KMS-11 (cell line): Measurements from ENCODE around the gene CAMTA2.
A peak's percentile ranks its signal among the peaks of the same experiment; 100 is the strongest.

Source experiments
- H2AFZ ChIP-seq: fragments of 200-600 bp; sonication (generic); 2 replicates; pipeline ENCODE4 v1.6.1; 2016; ENCODE audit warnings: antibody characterized with exemption, mixed run types, low read depth
- H3K27ac ChIP-seq: fragments of 200-600 bp; sonication (generic); 2 replicates; pipeline ENCODE4 v1.6.1; 2016; ENCODE audit warnings: mild to moderate bottlenecking, mixed run types
- H3K27me3 ChIP-seq: fragments of 200-600 bp; sonication (generic); 2 replicates; pipeline ENCODE4 v1.6.1; 2017; ENCODE audit warnings: mild to moderate bottlenecking, low read depth, mixed run types, moderate library complexity; ENCODE audit not compliant: insufficient read depth
- H3K36me3 ChIP-seq: fragments of 200-600 bp; sonication (generic); 2 replicates; pipeline ENCODE4 v1.6.1; 2017; ENCODE audit warnings: mild to moderate bottlenecking, mixed run types; ENCODE audit not compliant: insufficient read depth
- H3K4me1 ChIP-seq: fragments of 200-600 bp; sonication (generic); 2 replicates; pipeline ENCODE4 v1.6.1; 2016; ENCODE audit warnings: mild to moderate bottlenecking, low read depth, mixed run types; ENCODE audit not compliant: poor library complexity, severe bottlenecking
- H3K4me2 ChIP-seq: fragments of 200-600 bp; sonication (generic); 2 replicates; pipeline ENCODE4 v1.7.0; 2016; ENCODE audit warnings: mild to moderate bottlenecking, mixed run types
- H3K4me3 ChIP-seq: fragments of 200-600 bp; sonication (generic); IDR thresholded peaks from 2 replicates; pipeline ENCODE4 v1.6.1; 2017; ENCODE audit warnings: low read depth, low read length, mixed read lengths; ENCODE audit not compliant: insufficient read depth
- H3K79me2 ChIP-seq: fragments of 200-600 bp; sonication (generic); 2 replicates; pipeline ENCODE4 v1.6.1; 2016; ENCODE audit warnings: low read depth, mixed run types; ENCODE audit not compliant: insufficient read depth
- H3K9ac ChIP-seq: fragments of 200-600 bp; sonication (generic); 2 replicates; pipeline ENCODE4 v1.6.1; 2016; ENCODE audit warnings: mild to moderate bottlenecking, mixed run types
- H4K20me1 ChIP-seq: fragments of 200-600 bp; sonication (generic); 2 replicates; pipeline ENCODE4 v1.6.1; 2016; ENCODE audit warnings: mild to moderate bottlenecking, mixed run types; ENCODE audit not compliant: insufficient read depth
- TF ChIP-seq, protein P1 (sequence below): fragments of 200-600 bp; sonication (generic); conservative IDR thresholded peaks from 2 replicates; pipeline ENCODE4 v1.6.1; 2017; ENCODE audit warnings: low read depth, mild to moderate bottlenecking, antibody characterized with exemption, low read length, moderate library complexity, mixed read lengths

Gene CAMTA2

DNA sequence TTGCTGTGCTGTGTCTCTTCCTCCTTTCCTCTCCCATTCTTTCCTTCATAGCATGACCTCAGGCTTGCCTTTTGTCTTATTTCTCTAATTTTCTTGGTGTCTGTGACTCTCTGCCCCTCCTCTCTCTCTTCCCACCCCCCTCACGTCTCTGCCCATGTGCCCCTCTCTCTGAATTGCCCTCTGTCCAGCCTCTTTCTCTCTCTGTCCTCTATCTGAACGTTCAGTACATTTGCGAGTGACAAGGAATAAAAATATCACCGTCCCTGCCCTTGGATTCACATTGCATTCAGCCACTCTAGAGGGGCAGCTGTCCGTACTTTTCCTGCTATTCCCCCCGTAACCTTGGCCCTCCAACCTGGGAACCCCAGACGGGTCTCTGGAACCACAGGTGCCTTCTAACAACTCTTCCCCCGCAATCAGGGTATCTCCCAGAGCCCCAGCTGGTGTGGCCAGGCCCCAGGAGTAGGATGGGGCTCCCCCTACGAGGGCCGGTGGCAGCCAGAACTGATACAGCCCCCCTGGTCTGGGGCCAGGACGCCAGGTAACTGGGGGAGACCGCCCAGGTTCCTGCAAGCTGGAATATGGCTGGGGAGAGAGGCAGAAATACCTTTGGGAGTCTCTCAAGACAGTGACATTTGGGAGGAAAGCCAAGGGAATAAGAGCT, 12.1 kb upstream of the CAMTA2 start:
- H3K4me1 ChIP-seq, result no peaks in the 10 kb centered on the region
- H4K20me1 ChIP-seq, result no peaks in the 10 kb centered on the region
- H3K27ac ChIP-seq, result no peak overlapping the region
- no peaks in the 10 kb centered on the region for H3K36me3 ChIP-seq
- no peak overlapping the region for H2AFZ ChIP-seq
- H3K79me2 ChIP-seq, result no peaks in the 10 kb centered on the region
- H3K9ac ChIP-seq, result no peak overlapping the region
- no peak overlapping the region for H3K4me3 ChIP-seq
- H3K27me3 ChIP-seq, result no peaks in the 10 kb centered on the region
- TF ChIP-seq, protein P1, sequence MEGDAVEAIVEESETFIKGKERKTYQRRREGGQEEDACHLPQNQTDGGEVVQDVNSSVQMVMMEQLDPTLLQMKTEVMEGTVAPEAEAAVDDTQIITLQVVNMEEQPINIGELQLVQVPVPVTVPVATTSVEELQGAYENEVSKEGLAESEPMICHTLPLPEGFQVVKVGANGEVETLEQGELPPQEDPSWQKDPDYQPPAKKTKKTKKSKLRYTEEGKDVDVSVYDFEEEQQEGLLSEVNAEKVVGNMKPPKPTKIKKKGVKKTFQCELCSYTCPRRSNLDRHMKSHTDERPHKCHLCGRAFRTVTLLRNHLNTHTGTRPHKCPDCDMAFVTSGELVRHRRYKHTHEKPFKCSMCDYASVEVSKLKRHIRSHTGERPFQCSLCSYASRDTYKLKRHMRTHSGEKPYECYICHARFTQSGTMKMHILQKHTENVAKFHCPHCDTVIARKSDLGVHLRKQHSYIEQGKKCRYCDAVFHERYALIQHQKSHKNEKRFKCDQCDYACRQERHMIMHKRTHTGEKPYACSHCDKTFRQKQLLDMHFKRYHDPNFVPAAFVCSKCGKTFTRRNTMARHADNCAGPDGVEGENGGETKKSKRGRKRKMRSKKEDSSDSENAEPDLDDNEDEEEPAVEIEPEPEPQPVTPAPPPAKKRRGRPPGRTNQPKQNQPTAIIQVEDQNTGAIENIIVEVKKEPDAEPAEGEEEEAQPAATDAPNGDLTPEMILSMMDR, result no peak
- H3K4me2 ChIP-seq, result no peak overlapping the region

DNA sequence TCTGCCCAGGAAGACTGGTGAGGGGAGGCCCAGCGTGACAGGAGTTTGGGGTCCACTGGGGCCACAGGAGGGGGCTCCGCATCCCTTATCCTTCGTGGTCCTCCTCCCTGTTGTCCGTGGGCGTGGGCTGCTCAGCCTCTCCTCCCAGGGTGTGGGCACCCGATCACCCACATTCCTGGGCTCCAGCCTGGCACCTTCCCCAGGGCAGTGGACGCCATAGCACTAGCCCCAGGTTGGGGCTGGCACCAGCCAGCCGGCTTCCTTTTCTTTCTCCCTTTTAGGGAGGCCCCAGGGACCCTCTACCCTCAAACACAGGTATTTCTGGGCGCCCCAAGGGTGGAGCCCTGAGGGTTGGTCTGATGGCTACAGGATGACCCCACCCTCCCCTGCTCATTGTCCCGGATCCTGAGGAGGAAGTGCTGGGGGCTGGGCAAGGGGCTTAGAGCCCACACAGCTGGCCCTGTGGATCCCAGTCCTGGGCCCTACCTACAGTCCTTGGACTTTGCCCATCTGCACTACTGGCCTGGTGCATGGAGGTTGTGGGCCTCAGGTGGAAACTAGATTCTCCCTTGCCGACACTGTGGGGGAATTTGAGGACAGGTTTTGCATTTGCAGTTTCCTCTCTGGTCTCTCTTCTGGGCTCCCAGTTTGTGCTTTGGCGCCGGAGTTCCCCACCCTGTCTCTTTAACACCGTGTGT, 11.4 kb upstream of the CAMTA2 start:
- Histone ChIP-seq H2AFZ (no peak overlapping the region), H3K4me2 (peak overlapping the region; percentile 33; the same call in 1 of the 2 replicates), H3K9ac (no peak overlapping the region), H3K36me3 (no peaks in the 10 kb centered on the region), H3K4me3 (no peak overlapping the region), H3K4me1 (no peaks in the 10 kb centered on the region), H3K27ac (no peak overlapping the region), H3K79me2 (no peaks in the 10 kb centered on the region), H3K27me3 (no peaks in the 10 kb centered on the region), H4K20me1 (no peaks in the 10 kb centered on the region)
- TF ChIP-seq, protein P1, result no peak

DNA sequence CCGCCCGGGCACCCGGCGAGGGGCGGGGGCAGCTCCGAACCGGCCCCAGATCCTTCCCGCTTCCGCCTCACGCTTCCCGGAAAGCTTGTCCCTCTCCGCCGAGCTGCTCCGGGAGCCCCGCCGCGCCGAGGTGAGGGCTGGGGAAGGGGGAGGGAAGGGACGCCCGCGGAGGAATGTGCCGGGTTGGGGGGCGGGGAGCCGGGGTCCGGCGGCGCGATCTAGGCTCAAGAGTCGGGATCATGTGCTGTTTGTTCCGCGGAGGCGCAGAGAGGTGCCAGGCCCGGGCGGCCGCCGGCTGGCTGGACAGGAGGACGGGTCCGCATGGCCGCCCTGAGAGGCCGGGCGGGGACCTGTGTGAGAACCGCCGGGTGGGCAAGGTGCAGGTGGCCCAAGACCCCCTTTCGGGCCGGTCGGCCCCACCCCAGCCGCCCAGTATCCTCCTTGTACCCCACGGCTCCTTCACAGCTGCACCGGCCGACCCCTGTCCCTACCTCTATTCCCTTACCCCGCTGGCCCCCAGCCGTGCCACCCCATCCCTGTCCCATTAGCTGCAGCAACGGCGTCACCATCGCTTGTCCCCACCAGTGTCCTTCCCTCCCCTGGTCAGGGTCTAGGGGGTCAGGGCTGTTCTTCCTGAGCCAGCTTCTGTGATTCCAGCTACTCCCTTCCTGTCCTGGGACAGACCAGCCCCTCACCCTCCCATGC, 10.7 kb upstream of the CAMTA2 start:
- H3K79me2 ChIP-seq, result no peaks in the 10 kb centered on the region
- H2AFZ ChIP-seq, result peak overlapping the region; percentile 22; the same call in 1 of the 2 replicates
- no peak overlapping the region for H3K27ac ChIP-seq
- H4K20me1 ChIP-seq, result no peaks in the 10 kb centered on the region
- H3K36me3 ChIP-seq, result no peaks in the 10 kb centered on the region
- no peak overlapping the region; the same call in 1 of the 2 replicates for H3K9ac ChIP-seq
- H3K4me2 ChIP-seq, result peak overlapping the region; percentile 33; the same call in 1 of the 2 replicates
- TF ChIP-seq, protein P1, result no peak
- no peak overlapping the region for H3K4me3 ChIP-seq
- H3K4me1 ChIP-seq, result no peaks in the 10 kb centered on the region
- no peaks in the 10 kb centered on the region for H3K27me3 ChIP-seq

GRCh38 chr17:4997302-4998026, 10.0 kb upstream of the CAMTA2 start, which contains the start of the genes INCA1 and KIF1C:
Gene INCA1, minus strand, starts transcription at chr17:4997522. Its CDS starts 3,085 bp downstream, at chr17:4994437.
Gene KIF1C, plus strand, starts transcription at chr17:4997950. Its CDS starts 2,297 bp downstream, at chr17:5000247.
- Histone ChIP-seq H3K9ac (no peak within 1 kb of the TSS; the same call in 1 of the 2 replicates), H3K4me1 (no peaks in the 10 kb centered on the region), H3K27ac (no peak within 1 kb of the TSS), H4K20me1 (no peaks in the 10 kb centered on the region), H3K27me3 (no peaks in the 10 kb centered on the region), H3K79me2 (no peaks in the 10 kb centered on the region), H3K36me3 (no peaks in the 10 kb centered on the region), H3K4me2 (peak within 1 kb of the TSS; percentile 33; the same call in 1 of the 2 replicates), H3K4me3 (no peak within 1 kb of the TSS), H2AFZ (peak within 1 kb of the TSS; percentile 22; the same call in 1 of the 2 replicates)
- TF ChIP-seq, protein P1, result no peak
